Adrenal gland (tissue), 5 donors: ENCODE data around the gene P2RX2.

Source experiments
- POLR2A ChIP-seq, 2 donors: fragments of 450-650 bp; IDR thresholded peaks; one replicate each; pipeline ENCODE4 v1.6.1; 2017; ENCODE audit warnings: antibody characterized with exemption in 2 of 2, mild to moderate bottlenecking in 2 of 2, moderate library complexity in 1 of 2
- TF ChIP-seq, protein P1 (sequence below), 6 experiments: fragments of 450-650 bp in 4 of 6; fragments of 200-600 bp in 2 of 6; sonication (generic) in 1 of 6; IDR thresholded peaks; 1 replicate in 5 of 6; 2 replicates in 1 of 6; pipeline versions ENCODE4 v1.5.1 to v1.8.0; 2016 to 2021; ENCODE audit warnings: antibody characterized with exemption in 6 of 6, mild to moderate bottlenecking in 2 of 6, moderate library complexity in 1 of 6
- donor health status: DM: no; HTN: no; CAD: no.

DNA sequence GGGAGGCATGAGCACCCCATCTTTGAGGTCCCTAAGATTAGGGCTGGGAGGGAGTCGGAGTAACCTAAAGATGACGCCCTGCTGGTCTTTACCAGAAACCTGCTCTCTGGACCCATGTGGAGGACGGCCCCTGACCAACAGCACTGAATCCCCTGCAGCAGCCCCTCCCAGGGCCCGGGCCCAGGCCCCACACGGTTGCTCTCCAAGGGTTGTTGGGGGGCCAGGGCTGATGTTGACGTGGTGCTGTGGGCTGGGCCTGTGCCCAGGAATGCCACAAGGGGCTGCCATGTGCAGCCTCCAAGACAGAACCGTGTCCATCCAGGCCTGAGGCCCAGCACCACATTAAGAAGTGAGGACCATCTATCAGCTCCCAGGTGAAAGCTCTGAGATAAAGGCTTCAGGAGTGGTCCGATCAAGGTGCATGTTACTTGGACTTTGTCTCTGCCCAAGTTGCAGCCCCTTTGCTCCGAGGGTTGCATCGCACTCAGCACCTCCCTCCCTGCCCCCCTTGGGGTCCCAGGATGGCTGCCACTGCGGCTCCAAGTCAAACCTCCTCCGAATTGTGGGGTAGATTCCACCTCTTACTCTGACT is 37.8 kb upstream of the P2RX2 start:
- TF ChIP-seq, protein P1, sequence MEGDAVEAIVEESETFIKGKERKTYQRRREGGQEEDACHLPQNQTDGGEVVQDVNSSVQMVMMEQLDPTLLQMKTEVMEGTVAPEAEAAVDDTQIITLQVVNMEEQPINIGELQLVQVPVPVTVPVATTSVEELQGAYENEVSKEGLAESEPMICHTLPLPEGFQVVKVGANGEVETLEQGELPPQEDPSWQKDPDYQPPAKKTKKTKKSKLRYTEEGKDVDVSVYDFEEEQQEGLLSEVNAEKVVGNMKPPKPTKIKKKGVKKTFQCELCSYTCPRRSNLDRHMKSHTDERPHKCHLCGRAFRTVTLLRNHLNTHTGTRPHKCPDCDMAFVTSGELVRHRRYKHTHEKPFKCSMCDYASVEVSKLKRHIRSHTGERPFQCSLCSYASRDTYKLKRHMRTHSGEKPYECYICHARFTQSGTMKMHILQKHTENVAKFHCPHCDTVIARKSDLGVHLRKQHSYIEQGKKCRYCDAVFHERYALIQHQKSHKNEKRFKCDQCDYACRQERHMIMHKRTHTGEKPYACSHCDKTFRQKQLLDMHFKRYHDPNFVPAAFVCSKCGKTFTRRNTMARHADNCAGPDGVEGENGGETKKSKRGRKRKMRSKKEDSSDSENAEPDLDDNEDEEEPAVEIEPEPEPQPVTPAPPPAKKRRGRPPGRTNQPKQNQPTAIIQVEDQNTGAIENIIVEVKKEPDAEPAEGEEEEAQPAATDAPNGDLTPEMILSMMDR (IDR thresholded peaks at IDR 0.05), result no peak
- TF ChIP-seq POLR2A (IDR thresholded peaks at IDR 0.05), result no peak
